ENCODE data around the gene LINGO1.

LINGO1 gene

DNA sequence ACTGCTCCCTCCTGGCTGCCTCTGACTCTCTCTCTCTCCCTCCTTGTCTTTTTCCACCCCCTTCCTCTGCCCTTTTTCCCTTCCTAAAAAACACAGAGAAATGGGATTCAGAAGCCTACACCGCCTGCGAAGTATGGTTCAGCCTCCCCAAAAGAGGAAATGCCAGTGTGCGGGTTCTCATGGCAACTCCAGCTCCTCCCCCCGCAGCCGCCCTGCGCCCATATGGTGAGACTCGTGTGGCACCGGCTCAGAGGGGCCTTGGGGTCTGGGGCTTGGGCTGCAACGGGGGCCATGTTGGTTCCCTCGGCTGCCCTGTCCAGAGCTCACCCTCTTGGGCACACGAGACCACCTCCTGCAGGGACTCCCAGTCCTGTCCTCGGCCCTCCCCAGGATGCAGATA is 23.6 kb upstream of the LINGO1 start:
- DNase-seq = no peak

DNA sequence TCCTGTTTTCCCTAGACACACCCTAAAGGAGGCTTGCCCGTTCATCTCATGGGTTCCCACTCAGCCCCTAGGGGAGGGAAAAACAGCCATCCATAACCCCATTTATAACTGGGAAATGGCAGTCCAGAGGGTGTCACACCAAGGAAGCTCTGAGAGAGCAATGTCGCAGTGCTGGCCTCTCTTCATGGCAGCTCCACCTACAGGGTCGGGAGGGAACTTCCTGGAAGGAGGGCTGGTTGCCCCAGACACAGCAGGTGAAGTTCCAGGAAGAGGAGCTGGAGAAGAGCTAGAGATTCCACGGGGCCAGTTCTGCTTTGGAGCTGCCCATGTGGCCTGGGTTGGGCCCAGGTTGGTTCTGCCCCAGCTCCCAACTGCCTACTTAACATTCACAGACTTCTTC is 22.3 kb upstream of the LINGO1 start:
- no peak for DNase-seq

DNA sequence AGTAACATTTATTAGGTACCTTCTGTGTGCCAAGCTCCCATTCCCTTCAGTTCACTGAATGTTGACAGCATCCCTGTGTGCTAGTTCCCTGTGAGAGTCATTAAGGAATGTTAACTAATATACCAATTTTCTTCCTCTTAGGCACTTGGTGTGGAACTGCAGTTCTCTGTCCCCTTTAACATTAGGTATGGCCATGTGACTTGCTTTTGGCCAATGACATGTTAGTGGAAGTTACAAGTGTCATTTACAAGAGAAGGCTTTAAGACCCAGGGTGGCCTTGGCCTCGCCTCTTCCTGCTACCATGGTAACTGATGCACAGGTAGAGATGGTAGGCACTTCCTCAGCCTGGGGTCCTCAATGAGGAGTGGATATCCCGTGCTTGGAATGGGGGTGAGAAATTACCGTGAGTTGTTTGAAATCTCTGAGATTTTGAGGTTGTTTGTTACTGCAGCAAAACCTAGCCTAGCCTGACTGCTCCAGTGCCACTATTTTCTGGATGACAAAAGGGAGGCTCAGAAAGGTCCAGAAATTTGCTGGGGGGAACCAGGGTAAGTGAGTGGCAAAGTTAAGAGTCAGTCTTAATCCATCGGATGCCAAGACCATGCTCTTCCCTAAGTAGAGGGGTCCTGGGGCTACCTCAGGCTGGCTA is 21.2 kb upstream of the LINGO1 start:
- no peak for DNase-seq

DNA sequence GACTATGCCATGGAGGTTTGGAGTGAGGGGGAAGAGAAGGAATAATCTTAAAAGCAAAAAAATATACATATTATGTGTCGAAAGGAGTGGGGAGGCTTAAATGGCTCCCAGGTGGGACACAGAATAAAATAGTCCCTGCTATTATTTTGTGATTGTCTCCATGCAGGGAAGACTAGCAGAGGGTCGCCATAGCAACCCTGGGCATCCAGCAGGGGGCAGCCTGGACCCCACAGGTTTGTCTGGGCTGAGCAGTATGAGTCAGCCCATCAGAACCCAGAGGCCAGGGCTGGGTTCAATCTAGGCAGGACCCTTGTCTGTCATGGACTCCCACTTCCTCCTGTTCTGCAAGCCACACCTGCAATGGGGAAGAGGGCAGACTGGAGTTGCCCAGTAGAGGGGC is 17.6 kb upstream of the LINGO1 start:
- no peak for DNase-seq

DNA sequence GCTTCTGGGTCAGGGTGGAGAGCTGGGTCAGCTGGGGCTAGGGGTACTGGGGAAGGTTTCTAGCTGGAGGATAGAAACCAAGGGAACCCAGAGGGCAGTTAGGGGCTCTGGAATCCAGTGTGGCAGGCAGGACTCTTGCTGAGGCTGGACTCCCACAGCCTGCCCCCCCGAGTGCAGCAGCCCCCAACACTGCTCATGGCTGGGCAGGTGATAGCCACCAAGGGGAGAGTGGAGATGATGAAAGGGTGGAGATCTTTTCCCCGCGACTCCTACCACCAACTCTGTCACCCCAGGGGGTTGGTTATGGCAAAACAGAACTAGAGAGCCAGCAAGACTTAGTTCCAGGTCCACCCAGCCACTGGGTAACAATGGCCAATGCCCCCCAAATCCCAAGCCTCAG is 16.9 kb upstream of the LINGO1 start:
- DNase-seq = no peak

DNA sequence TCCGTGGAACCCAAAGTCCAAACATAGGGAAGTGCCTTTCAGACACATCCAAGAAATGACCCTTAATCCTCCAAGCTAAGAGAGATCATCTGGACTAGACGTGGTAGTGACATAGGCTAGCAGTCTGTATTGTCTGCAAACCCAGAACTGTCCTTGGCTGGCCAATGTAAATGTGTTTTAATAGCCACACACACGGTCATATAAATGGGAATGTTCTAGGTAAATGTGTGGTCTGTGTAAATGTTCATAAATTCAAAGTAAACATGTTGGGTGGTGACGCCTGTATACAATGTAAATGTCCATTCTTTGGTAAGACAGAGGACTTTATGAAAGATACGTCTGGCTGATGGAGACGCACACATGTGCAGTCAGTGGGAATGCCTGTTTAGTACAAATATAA is 16.3 kb upstream of the LINGO1 start:
- no peak for DNase-seq

DNA sequence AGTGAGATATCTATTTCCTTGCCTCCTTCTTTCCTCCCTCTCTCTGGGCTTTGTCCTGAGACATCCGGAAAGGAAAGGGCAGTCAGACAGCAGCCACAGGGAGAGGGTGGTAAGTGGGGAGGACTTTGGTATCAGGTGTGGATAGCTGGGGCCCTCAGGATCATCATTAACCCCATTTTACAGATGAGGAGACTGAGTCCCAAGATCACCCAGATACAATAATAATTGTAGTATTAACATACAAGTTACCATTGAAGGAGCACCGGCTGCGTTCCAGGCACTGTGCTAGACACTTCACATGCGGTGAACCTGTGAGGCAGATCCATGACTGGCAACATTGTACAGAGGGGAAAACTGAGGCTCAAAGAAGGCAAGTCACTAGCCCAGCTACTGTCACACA is 15.2 kb upstream of the LINGO1 start:
- DNase-seq = no peak

DNA sequence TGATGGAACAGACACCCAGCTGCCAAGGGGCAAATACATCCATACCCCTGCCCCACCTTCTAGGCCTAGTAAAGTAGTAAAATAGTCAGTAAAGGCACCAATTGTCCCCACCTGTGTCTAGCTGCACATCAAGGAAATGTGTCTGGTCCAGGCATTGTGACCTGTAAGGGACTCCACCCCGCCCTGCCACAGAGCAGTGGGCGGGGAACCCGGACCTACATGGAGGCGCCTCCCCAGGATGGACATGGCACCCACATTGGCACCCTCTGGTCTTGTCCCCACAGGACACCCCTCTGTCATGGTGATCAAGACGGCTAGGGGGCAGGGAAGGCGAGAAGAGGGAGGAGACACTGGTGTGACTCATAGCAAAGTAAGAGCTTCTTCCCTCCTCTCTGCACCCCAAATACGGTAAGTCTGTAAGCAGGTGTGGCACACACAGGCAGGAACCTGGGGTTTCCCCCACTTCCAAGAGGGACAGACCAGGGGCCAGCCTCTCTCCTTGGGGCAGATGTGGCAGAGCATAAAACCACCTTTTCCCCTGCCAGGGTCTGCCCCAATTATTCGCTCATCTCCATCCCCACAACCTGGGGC is 13.5 kb upstream of the LINGO1 start:
- DNase-seq = no peak

DNA sequence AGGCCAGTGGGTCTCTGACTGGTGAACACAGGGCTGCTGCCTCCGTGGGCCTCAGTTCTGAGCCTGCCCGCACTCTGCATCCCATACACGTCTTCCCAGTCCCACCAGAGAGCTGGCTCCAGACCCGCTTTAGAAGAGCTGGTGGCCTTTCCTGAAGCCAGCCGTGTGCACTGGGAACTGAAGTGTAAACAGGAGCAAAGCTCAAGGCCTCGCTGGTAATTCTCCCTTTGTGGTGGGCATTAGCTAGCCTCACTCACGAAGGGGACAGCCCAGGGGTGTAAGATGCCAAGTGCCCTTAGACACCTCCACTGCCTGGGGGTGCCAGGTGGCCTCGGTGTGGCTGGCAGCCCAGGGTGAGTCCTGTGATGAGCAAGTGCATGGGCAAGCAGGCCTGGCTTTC is 12.9 kb upstream of the LINGO1 start:
- no peak for DNase-seq

DNA sequence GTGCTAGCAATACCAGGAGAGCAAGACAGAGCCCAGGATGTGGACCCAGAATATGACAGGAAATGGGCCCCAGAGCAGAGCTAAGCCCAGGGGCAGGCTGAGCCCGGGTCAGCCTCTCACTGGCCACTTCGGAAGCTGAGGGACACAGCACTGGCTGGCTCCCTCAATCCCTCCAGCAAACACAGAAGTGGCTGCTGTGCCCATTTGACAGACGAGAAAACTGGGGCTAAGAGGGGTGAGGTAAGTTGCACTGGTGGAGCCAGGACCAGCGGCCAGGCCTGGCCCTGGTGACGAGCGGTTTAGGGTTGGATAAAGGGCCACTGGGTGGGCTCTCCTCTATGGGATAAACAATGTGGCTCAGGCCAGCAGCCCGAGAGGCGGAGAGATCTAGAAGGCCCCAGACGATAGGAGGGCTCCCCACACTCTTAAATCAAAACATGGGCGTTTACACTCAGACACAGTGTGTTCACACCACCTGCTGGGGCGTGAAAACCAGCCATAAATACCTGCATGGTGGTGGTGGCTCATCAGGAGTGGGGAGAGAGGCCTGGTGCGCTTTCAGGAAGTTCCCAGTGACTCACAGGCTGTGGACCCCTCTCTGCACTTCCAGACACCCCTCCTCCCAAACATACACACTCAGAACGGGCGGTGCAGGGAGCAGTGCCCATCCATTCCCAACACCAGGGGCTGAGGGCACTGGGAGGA is 12.0 kb upstream of the LINGO1 start:
- DNase-seq = no peak

DNA sequence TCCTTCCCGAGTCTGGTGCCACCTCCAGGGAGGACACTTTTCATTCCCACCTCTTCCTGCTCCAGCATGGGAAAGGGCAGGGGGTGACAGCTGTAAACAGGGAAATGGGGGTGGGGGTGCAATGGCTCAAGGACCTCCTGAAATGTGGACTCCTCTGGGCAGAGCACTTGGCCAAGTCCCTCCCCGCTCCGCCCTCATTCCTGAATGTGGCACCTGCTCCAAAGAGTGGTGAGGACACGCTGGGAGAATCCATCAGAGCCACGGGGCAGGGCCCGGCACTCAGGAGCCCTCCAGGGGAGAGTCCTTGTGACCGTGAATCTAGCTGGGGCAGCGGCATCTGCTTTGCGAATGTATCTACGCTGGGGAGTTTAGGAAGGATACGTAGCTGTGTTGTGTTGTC is 11.1 kb upstream of the LINGO1 start:
- DNase-seq = no peak

DNA sequence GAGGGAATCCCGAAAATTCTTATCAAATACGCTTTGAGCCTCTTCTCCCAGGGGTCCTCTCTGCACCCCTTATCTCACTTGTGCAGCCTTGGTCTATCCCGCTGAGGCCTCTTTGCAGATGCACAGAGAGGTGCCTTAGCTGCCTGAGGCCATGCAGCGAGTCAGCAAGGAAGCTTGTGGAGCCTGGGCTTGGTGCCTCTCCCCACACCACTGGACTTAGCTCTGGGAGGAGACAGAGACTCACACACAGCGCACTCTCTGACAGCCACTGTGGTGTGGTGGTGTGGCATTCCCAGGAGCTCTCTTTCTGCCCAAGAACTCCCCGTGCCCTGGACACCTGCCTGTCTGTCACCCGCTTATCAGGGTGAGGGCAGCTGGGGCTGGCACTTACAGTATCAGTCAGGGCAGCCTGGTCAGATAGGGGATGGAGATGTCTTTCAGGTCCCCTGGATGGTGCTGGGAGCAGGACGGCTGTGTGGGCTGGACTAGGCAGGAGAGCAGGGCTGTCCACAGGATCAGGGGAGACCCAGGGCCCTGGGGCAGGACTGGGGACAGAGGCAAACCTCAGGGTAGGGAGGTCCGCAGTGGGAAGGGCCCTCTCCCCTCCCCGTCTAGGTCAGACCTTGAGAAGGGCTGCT is 10.2 kb upstream of the LINGO1 start:
- no peak for DNase-seq

DNA sequence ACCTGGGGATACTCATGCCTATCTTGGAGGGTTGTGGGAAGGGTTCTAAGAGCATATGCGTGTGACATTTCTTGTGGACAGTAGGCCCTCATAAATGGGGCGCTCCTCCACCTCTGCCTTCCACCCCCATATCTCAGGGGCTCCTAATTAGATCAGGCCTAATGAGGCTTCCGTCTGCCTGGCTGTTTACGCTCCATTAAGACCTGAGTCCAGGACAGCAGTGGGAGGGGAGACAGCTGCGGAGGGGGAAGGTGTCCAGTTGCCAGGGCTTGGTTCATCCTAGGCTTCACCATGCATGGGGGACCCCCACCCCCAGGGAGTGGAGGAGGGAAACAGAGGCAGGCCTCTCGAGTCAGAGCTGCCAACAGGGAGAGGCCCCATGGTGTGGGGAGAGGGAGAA is 9.3 kb upstream of the LINGO1 start:
- DNase-seq = no peak

DNA sequence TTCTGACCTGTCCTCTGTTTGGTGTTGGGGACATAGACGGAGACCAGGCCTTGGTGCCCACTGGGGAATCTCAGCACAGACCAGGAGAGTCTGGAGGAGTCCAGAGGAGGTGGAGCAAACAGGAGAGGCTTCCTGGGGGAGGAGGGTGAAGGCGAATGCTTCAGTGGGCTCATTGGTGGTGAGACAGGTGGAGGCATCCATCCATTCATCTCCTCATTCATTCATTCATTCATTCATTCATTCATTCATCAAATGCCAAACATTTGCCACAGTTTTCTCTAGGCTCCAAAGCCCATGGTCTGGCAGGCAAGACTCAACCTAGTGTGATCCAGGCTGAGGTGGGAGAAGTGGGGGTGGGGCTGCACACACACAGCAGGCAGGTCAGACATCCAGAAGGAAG is 7.9 kb upstream of the LINGO1 start:
- DNase-seq = no peak

DNA sequence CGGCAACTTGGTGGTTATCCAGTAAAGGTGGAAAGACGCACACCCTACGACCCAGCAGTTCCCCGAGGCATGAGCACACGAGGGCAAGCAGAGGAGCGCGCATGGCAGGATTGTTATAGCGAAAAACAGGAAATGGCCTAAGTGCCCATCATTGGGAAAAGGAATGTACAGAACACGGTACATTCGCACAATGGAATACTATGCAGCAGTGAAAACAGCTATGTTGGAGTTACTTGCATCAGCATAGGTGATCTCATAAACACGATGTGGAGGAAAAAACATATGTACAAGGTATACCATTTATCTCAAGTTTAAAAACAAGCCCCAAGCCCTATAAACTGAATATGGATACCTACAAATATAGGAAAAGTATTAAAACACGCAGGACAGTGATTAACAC is 6.7 kb upstream of the LINGO1 start:
- no peak for DNase-seq

DNA sequence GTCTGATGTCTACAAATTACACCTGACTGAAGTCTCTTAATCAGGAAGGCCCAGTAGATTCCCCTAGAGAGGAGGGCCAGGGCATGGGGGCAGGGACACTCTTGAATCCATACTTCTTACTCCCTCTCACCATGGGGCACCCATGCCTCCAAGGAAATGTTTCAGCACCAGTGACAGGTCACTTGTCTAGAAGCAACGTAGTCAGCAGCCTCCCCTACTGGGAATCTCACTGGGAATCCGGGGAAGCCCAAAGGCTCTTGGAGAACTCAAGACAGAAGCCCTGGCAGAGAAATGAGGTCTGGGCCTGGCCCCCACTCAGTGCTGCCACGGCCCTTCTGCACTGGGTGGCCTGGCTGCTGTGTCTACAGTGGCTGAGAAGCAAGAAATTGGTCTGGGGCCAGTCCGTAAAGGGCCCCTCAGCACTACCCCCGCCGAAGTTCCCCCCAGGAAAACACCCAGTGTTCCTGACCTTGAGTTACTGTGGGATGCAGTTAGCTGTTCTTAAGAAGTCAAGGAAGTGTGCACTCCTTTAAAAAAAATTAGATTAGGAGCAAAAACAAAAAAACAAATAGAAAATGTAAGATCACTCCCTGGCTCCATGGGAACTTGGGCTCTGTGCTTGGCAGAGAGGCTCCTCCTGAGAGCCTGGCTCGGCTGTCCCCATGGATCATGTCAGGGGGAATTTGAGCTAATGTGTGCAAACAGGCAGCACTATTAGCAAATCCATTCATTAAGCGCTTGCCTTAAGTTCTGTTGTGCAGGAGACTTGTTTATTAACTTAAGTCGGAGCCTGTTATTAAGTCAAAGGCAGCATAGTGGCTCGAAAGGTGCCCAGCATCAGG is 5.4 kb upstream of the LINGO1 start:
- DNase-seq = no peak

DNA sequence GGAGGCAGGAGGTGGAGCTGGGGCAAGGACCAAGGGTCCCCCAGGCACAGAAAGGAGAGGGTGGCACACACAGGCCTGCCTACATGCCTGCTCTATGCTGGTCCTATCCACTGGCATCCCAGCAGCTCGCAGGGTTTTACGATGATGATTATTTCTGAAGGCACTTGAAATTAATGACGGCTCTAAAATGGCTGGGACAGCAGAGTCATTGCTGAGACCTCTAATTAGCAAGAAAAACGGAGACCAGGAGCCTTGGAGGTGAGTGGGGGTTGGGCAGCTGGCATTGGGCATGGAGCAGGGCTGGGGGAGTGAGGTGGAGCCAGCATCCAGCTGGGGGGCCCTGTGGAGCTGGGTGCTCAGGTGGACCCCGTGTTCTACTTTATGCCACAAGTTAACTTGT is 3.5 kb upstream of the LINGO1 start:
- DNase-seq = no peak

DNA sequence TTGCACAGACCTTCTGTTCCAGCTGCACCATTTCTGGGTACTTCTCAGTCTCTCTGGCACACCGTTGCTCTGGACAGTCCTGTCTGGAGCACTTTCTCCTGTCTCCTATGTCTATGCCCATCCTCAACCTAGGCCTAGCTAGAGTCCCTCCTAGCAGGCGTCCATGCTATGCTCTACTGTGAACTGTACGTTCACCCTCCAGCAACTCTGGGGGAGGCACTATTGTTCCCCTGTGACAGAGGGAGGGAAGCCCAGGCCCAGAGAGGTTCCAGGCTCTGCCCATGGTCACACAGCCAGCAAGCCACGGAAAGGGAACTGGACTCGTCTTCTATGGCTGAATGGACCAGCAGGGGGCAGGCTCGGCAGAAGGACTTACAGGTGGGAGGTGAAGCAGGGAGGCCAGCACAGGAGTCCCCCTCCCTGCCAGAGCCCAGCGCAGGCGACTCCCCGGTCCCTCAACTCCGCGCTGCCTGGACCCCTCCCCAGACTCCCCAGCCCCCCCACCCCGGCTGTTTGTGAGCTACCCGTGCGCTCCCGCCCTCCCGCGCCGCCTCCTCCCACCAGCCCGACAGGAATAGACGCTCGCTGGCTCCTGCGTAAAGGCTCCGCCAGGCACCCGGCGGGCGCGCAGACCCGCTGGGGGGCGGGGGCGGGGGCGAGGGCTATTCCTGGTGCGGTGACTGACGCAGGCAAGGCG is 1.7 kb upstream of the LINGO1 start:
- peak; percentile 45 for DNase-seq

DNA sequence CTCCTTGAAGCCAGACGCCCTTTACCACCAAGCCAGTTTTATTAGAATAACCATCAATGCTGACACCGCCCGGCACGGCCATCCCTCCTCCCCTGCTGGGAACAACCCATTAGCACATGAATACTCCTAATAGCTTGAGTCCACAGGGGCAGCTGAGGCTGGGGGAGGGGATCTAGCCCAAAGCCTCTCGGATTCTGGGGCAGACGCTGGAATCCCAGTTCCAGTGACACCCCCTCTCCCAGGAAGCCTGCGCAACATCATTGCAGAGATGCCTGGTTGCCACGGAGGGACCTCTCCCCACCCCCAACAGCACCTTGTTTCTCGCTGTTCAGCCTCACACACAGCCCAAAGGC is 1.2 kb upstream of the LINGO1 start:
- DNase-seq = no peak

DNA sequence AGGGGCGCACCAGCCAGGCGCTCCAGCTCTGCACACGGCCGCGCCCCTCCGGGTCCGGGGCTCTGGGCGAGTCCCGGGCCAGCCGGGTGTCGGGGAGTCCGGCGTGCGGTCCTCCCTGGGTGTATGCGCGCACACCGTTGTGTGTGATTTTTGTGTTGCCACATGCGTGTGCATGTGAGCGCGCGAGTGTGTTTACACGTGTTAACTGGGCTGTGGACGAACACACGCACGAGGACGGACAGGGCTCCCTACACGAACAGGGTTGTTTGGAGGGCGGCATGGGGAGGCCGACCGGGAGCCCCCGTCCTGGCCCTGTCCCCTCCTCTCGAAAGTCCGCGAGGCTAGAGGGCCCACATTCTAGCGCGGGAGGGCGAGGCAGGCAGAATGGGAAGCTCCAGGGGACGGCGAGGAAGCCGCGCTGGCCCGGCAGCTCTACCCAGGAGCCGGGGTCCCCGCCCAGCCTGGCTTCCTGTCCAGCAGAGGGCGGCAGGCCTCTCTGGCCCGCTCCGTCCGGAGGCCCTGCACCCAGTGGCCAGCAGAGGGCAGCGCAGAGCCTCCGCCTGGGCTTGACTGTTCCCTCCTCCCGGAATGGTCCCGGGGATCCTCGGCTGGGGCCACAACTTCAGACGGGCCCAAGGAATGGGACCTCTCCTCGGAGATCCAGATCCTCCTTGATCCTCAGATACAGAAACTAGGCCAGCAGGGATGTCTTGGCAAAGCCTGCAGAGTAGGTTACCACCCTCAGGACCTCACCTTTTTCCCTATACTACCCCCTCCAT is 611 bp upstream of the LINGO1 start:
- DNase-seq = peak; percentile 44

DNA sequence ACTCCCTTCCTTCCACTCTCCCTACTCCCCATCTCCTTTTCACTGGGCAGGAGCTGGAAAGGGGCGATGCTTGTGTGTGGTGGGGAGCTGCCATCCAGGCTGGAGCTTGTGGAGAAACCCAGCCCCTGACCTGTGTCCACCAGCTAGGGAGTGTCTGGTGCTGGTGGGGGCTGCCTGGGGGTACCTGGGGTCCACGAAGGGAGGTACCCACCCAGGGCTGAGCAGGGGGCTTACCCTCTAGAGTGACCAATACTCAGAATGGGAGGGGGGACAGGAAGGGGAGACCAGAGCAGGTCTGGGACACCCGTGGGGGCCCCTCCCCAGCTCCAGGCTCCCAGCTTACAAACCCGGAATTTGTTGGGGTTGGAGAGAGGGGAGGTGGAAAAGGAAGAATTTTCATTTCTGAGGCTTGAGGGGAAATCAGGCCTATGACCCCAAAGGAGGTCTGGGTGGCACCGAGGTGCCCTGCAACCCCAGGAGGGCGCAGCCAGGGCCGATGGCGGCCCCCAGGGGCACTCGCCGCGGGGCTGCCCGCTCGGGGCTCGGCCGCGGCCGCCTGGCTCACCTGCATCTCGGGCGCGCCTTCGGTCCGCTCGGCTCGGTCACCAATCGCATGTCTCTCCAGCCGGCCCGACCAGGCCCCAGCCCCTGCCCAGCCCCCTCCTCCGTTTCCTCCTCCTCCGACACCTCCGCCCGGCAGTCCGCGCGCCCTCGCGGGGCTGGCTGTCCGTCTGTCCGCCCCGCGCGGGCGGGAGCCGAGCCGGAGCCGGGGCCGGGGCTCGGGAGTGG is 773 bp downstream of the LINGO1 start:
- no peak for DNase-seq

Data from activated CD4-positive, alpha-beta T cell treated with anti-CD3 and anti-CD28 coated beads, Interleukin-2, amount 50 U/mL, for 1 hour (primary cell).